AG04450 (cell line): ENCODE measurements around the gene C3orf18. TPM values are rescaled to one million over a fixed set of nuclear protein-coding genes. Genes with fewer than 3 reads are reported as not detected.

Experiments used
- CTCF ChIA-PET: fragments of 300-600, 350-600 bp; formaldehyde crosslinking; extraction: SDS; loops from one replicate; lab custom pipeline; 2022; ENCODE audit warnings: antibody characterized with exemption, inconsistent platforms; lab: Charles Lee
- POLR2A ChIA-PET: fragments of 350-600 bp; formaldehyde crosslinking; extraction: SDS; loops from one replicate; lab custom pipeline; 2021; ENCODE audit warnings: antibody characterized with exemption, inconsistent platforms; lab: Yijun Ruan, JAX
- DNase-seq: peaks from one replicate; pipeline ENCODE4 v3.0.0-alpha.2; 2011; ENCODE audit warnings: low read depth, low spot score
- H3K27ac ChIP-seq: one replicate; pipeline ENCODE4 v1.5.1; 2012; ENCODE audit warnings: low read depth, low read length, control low read depth
- H3K27me3 ChIP-seq: one replicate; pipeline ENCODE4 v1.6.0; 2012; ENCODE audit warnings: low read length; ENCODE audit not compliant: control insufficient read depth, insufficient read depth
- H3K4me3 ChIP-seq: 2 replicates; pipeline ENCODE4 v1.5.1; 2011; ENCODE audit warnings: mild to moderate bottlenecking, low read depth, low read length, control low read depth
- H3K9me3 ChIP-seq: 2 replicates; pipeline ENCODE4 v1.5.1; 2012; ENCODE audit warnings: low read length; ENCODE audit not compliant: control insufficient read depth, insufficient read depth
- CTCF ChIP-seq: IDR thresholded peaks from 2 replicates; pipeline ENCODE4 v1.5.1; 2011; ENCODE audit warnings: low read depth, low read length, control low read depth, inconsistent platforms
- polyA plus RNA-seq: library from polyadenylated mRNA; depleted of rRNA; stranded (reverse); fragments of >200 nt; gene quantifications from 2 replicates; pipeline ENCODE4 v1.2.3, GENCODE V29; 2011

C3orf18 gene
- polyA plus RNA-seq, 1 experiment: 10.0 TPM

GRCh38 chr3:50557106-50557505 is 10.4 kb downstream of the C3orf18 start:
- Histone ChIP-seq H3K27me3 (peaks cover 13% of the 10 kb centered on the region), H3K27ac (no peak overlapping the region), H3K4me3 (no peak overlapping the region), H3K9me3 (no peaks in the 10 kb centered on the region)
- ChIA-PET CTCF (interaction anchor here (1.3 to 1.6 kb wide), 2 partner anchors 11 to 15 kb away, joined by 3 to 11 read pairs; partner anchors contain the start of gene C3orf18), POLR2A (interaction anchor here (0.7 to 1.5 kb wide), 4 partner anchors 10 to 1426 kb away, joined by 3 to 12 read pairs (median 4); partner anchors contain the start of genes C3orf18, CISH and HEMK1)
- no peak for DNase-seq
- TF ChIP-seq CTCF: no peak

GRCh38 chr3:50554553-50554952 is 13.0 kb downstream of the C3orf18 start:
- POLR2A ChIA-PET: no interaction called here
- Histone ChIP-seq H3K27me3 (peaks cover 15% of the 10 kb centered on the region), H3K4me3 (no peak overlapping the region), H3K9me3 (no peaks in the 10 kb centered on the region), H3K27ac (no peak overlapping the region)
- CTCF ChIA-PET: no interaction called here
- no peak for TF ChIP-seq CTCF
- no peak for DNase-seq

GRCh38 chr3:50552598-50552997 is 14.9 kb downstream of the C3orf18 start:
- no peak for TF ChIP-seq CTCF
- DNase-seq: no peak
- no peak overlapping the region for H3K4me3 ChIP-seq
- POLR2A ChIA-PET: no interaction called here
- CTCF ChIA-PET: interaction anchor here (1.3 to 4.9 kb wide), 2 partner anchors 10 to 205 kb away, joined by 3 to 53 read pairs; partner anchors contain the start of genes CYB561D2, NPRL2 and ZMYND10
- H3K9me3 ChIP-seq: no peaks in the 10 kb centered on the region
- H3K27me3 ChIP-seq: peaks cover 18% of the 10 kb centered on the region
- H3K27ac ChIP-seq: no peak overlapping the region

DNA sequence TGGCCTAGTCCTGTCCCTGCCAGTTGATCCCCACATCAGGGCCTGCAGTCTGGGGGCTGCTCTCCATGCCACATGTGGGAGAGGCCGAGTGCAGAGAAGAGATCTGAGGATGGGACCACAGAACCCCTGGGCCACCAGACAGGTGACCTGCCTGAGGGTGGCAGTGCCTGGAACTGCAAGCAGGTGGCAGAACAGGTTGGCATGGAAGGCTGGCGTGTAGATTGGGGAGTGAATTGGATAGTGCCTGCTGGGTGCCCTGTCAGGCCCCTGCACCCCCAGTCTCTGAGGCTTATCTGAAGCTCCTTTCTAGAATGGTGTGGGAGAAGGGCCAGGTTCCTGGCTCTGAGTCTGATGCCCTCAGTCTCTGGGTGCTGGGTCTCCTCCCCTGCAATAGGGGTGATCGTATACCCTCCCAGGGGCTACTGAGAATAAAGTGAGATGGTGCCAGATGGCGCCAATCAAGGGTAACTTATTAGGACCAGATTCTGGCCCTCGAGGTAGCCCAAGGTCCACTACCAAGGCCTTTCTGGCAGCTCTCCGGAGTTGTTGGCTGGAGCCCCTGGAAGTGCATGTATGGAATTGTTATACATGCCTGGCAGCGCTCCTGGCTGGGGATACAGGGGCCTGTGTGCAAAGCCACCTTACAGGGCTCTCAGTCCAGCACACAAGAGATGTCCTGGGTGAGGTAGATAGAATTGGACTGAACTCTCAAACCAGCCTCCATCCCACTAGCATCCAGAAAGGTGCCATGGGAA is 15.7 kb downstream of the C3orf18 start:
- H3K4me3 ChIP-seq: no peak overlapping the region
- TF ChIP-seq CTCF: no peak
- no peak overlapping the region for H3K27ac ChIP-seq
- POLR2A ChIA-PET: no interaction called here
- H3K27me3 ChIP-seq: peaks cover 17% of the 10 kb centered on the region
- CTCF ChIA-PET: interaction anchor here (1.1 to 4.9 kb wide), 4 partner anchors 10 to 204 kb away, joined by 5 to 53 read pairs (median 14); partner anchors contain the start of genes C3orf18, CYB561D2, MAPKAPK3 and NPRL2
- DNase-seq: no peak
- H3K9me3 ChIP-seq: no peaks in the 10 kb centered on the region
